GM12865 (cell line): ENCODE measurements around the gene GAB2.

Experiments
- DNase-seq: peaks from one replicate; pipeline ENCODE4 v3.0.0; 2010; ENCODE audit warnings: low read depth
- H3K4me3 ChIP-seq: 2 replicates; pipeline ENCODE4 v1.5.1; 2011; ENCODE audit warnings: mild to moderate bottlenecking, low read depth, low read length, control low read depth
- CTCF ChIP-seq: IDR thresholded peaks from 2 replicates; pipeline ENCODE4 v1.5.1; 2011; ENCODE audit warnings: low read length, control low read depth, low read depth, inconsistent platforms; ENCODE audit not compliant: insufficient read depth; ENCODE audit errors: missing control alignments

GAB2 gene

GRCh38 chr11:78208257-78209165 is 209.1 kb downstream of the GAB2 start:
- DNase-seq, result no peak
- TF ChIP-seq CTCF, result no peak
- H3K4me3 ChIP-seq, result no peak overlapping the region

GRCh38 chr11:78207532-78208256 is 209.9 kb downstream of the GAB2 start:
- TF ChIP-seq CTCF, result no peak
- no peak for DNase-seq
- no peak overlapping the region for H3K4me3 ChIP-seq

- H3K4me3 ChIP-seq, result no peak overlapping the region
- no peak for DNase-seq
- no peak for TF ChIP-seq CTCF
Measured at GRCh38 chr11:78205691-78206090, 211.9 kb downstream of the GAB2 start.

GRCh38 chr11:78205256-78205655 is 212.4 kb downstream of the GAB2 start:
- no peak overlapping the region for H3K4me3 ChIP-seq
- TF ChIP-seq CTCF, result no peak
- DNase-seq, result no peak

- TF ChIP-seq CTCF, result no peak
Measured at GRCh38 chr11:78203184-78203583, 214.4 kb downstream of the GAB2 start.

GRCh38 chr11:78202733-78203167 is 214.9 kb downstream of the GAB2 start:
- TF ChIP-seq CTCF, result no peak
- peak; percentile 22 for DNase-seq
- no peak overlapping the region for H3K4me3 ChIP-seq

More at GRCh38 chr11:78203184-78203583, 214.4 kb downstream of the GAB2 start:
- DNase-seq, result no peak
- H3K4me3 ChIP-seq, result no peak overlapping the region
